Aorta (tissue), 5 donors: Measurements from ENCODE around the gene CST9L. TPM values are rescaled to one million over a fixed set of nuclear protein-coding genes. Genes with fewer than 3 reads are reported as not detected.

Experiments
- ATAC-seq: fragments of 200-7000 bp; cut with Tn5 transposase; one replicate; pipeline ENCODE4 v1.9.1; 2022; ENCODE audit warnings: moderate library complexity; ENCODE audit not compliant: low FRiP score
- DNase-seq, 2 donors: peaks; one replicate each; pipeline ENCODE4 v3.0.0-alpha.2; 2020
- H3K27ac ChIP-seq, 2 donors: one replicate each; pipeline ENCODE4 v1.5.1; 2013; ENCODE audit warnings: low read length in 2 of 2, mild to moderate bottlenecking in 2 of 2, moderate library complexity in 2 of 2, control low read depth in 1 of 2, inconsistent platforms in 1 of 2, low read depth in 1 of 2
- H3K27me3 ChIP-seq, 2 donors: one replicate each; pipeline ENCODE4 v1.6.1; 2013; ENCODE audit warnings: control low read depth in 1 of 2, low read length in 1 of 2, mild to moderate bottlenecking in 1 of 2, moderate library complexity in 1 of 2; ENCODE audit not compliant: insufficient read depth in 2 of 2, control insufficient read depth in 1 of 2
- H3K36me3 ChIP-seq, 2 donors: one replicate each; pipeline ENCODE4 v1.6.1; 2013; ENCODE audit warnings: control low read depth in 1 of 2, low read length in 1 of 2, mild to moderate bottlenecking in 1 of 2; ENCODE audit not compliant: insufficient read depth in 2 of 2, control insufficient read depth in 1 of 2
- H3K4me1 ChIP-seq, 2 donors: one replicate each; pipeline ENCODE4 v1.6.1; 2013; ENCODE audit warnings: low read length in 2 of 2, control low read depth in 1 of 2, mild to moderate bottlenecking in 1 of 2, moderate library complexity in 1 of 2; ENCODE audit not compliant: insufficient read depth in 2 of 2, control insufficient read depth in 1 of 2
- H3K4me3 ChIP-seq, 2 donors: one replicate each; pipeline ENCODE4 v1.5.1; 2013; ENCODE audit warnings: low read length in 2 of 2, control low read depth in 1 of 2, mild to moderate bottlenecking in 1 of 2
- H3K9me3 ChIP-seq: one replicate; pipeline ENCODE4 v1.6.1; 2013; ENCODE audit warnings: mild to moderate bottlenecking, low read length; ENCODE audit not compliant: control insufficient read depth
- WGBS, 2 donors: extraction: QIAGEN DNeasy Blood & Tissue Kit; methylation state at CpG; one replicate each; pipeline ENCODE4 v1.1.7; 2013; 5-methylcytosine and 5-hydroxymethylcytosine counted together
- intact Hi-C, 2 donors: fragments of 100-400 bp; cut with DNase I; formaldehyde crosslinking; loops; one replicate each; pipeline versions ENCODE4 v1.14.2 to v1.15.0; 2022
- polyA plus RNA-seq, 2 donors: library from polyadenylated mRNA; stranded (reverse); fragments of 200-250 nt; gene quantifications; one replicate each; pipeline ENCODE4 v1.2.3, GENCODE V29; 2013
- total RNA-seq, 2 donors: library from RNA; stranded (reverse); fragmentation: NEBNext Ultra II Directional; extraction: Animal tissue kit (Norgen Biotek cat#: 25700); gene quantifications; one replicate each; pipeline ENCODE4 v1.2.1, GENCODE V29; 2021
- donor health status: healthy with polysubstance abuse.
- donor health status: Bipolar disorder and iron deficiency.
- donor health status: DM: no; HTN: no; CAD: no.
- donor health status: DM: no; HTN: no; CAD: no.
- donor health status: DM: yes; HTN: yes; CAD: no.

CST9L gene
- total and polyA plus RNA-seq, 4 donors = not detected

- Histone ChIP-seq H3K4me1 (no peaks in the 10 kb centered on the region), H3K4me3 (no peak within 1 kb of the TSS), H3K27ac (no peak within 1 kb of the TSS), H3K9me3 (no peaks in the 10 kb centered on the region), H3K27me3 (no peaks in the 10 kb centered on the region), H3K36me3 (no peaks in the 10 kb centered on the region)
- intact Hi-C loops = loop anchor here (5.0 to 10.0 kb wide), 3 partner anchors 161 to 241 kb away; partner anchors contain the start of gene GZF1 (in 1 of the 2)
- ATAC-seq (no peak), DNase-seq (no peak)
- 63 to 68% methylated on average over 15 to 16 of the region's 16 CpGs for WGBS, 2 donors
These were observed 37.8 kb upstream of the CST9L start, which contains the start of gene CST9 for GRCh38 chr20:23605867-23606651. Gene CST9 (minus strand): TSS chr20:23605917. CDS start chr20:23605864, 53 bp downstream.

- intact Hi-C loops = loop anchor here (10.0 kb wide), 2 partner anchors 160 to 240 kb away; partner anchors contain the start of gene GZF1 (in 1 of the 2)
- no peak overlapping the region for H3K27ac ChIP-seq
- DNase-seq = no peak
- H3K9me3 ChIP-seq = no peaks in the 10 kb centered on the region
- no peaks in the 10 kb centered on the region for H3K36me3 ChIP-seq
- no peak overlapping the region for H3K4me3 ChIP-seq
- no peaks in the 10 kb centered on the region for H3K27me3 ChIP-seq
- no peak for ATAC-seq
- WGBS, 2 donors = 69 to 71% methylated on average over 1 of the region's 1 CpG
- H3K4me1 ChIP-seq = no peaks in the 10 kb centered on the region
These were observed 36.0 kb upstream of the CST9L start for GRCh38 chr20:23604306-23604705.

- H3K4me3 ChIP-seq = no peak overlapping the region
- intact Hi-C loops = loop anchor here (10.0 kb wide), 2 partner anchors 159 to 239 kb away; partner anchors contain the start of gene GZF1 (in 1 of the 2)
- no peak overlapping the region for H3K27ac ChIP-seq
- 89 to 90% methylated on average over 4 of the region's 4 CpGs for WGBS, 2 donors
- no peak for ATAC-seq
- no peak for DNase-seq
- H3K9me3 ChIP-seq = no peaks in the 10 kb centered on the region
- no peaks in the 10 kb centered on the region for H3K4me1 ChIP-seq
- H3K27me3 ChIP-seq = no peaks in the 10 kb centered on the region
- no peaks in the 10 kb centered on the region for H3K36me3 ChIP-seq
These were observed 35.0 kb upstream of the CST9L start for GRCh38 chr20:23603321-23603720.

- intact Hi-C loops = loop anchor here (10.0 kb wide), 2 partner anchors 158 to 238 kb away; partner anchors contain the start of gene GZF1 (in 1 of the 2)
- 73% methylated on average over 6 of the region's 6 CpGs for WGBS, 2 donors
- H3K36me3 ChIP-seq = no peaks in the 10 kb centered on the region
- no peaks in the 10 kb centered on the region for H3K9me3 ChIP-seq
- H3K27ac ChIP-seq = no peak overlapping the region
- no peak overlapping the region for H3K4me3 ChIP-seq
- H3K27me3 ChIP-seq = no peaks in the 10 kb centered on the region
- DNase-seq (no peak), ATAC-seq (no peak)
- no peaks in the 10 kb centered on the region for H3K4me1 ChIP-seq
These were observed 34.4 kb upstream of the CST9L start for GRCh38 chr20:23602699-23603098.

GRCh38 chr20:23602241-23602640, 34.0 kb upstream of the CST9L start:
- Histone ChIP-seq H3K27ac (no peak overlapping the region), H3K4me3 (no peak overlapping the region), H3K4me1 (no peaks in the 10 kb centered on the region), H3K27me3 (no peaks in the 10 kb centered on the region), H3K9me3 (no peaks in the 10 kb centered on the region), H3K36me3 (no peaks in the 10 kb centered on the region)
- intact Hi-C loops = loop anchor here (10.0 kb wide), 2 partner anchors 157 to 237 kb away; partner anchors contain the start of gene GZF1 (in 1 of the 2)
- 61 to 67% methylated on average over 2 of the region's 2 CpGs for WGBS, 2 donors
- ATAC-seq (no peak), DNase-seq (no peak)

GRCh38 chr20:23601715-23602114, 33.4 kb upstream of the CST9L start:
- no peaks in the 10 kb centered on the region for H3K9me3 ChIP-seq
- H3K36me3 ChIP-seq = no peaks in the 10 kb centered on the region
- intact Hi-C loops = loop anchor here (10.0 kb wide), 2 partner anchors 157 to 237 kb away; partner anchors contain the start of gene GZF1 (in 1 of the 2)
- ATAC-seq (no peak), DNase-seq (no peak)
- WGBS, 2 donors = 54 to 58% methylated on average over 4 of the region's 4 CpGs
- no peak overlapping the region for H3K27ac ChIP-seq
- no peaks in the 10 kb centered on the region for H3K4me1 ChIP-seq
- H3K4me3 ChIP-seq = no peak overlapping the region
- no peaks in the 10 kb centered on the region for H3K27me3 ChIP-seq

GRCh38 chr20:23598481-23598880, 30.2 kb upstream of the CST9L start:
- Histone ChIP-seq H3K4me3 (no peak overlapping the region), H3K9me3 (no peaks in the 10 kb centered on the region), H3K27ac (no peak overlapping the region), H3K4me1 (no peaks in the 10 kb centered on the region), H3K27me3 (no peaks in the 10 kb centered on the region), H3K36me3 (no peaks in the 10 kb centered on the region)
- no peak for ATAC-seq
- DNase-seq = no peak
- intact Hi-C loops = no loop called here

- Histone ChIP-seq H3K9me3 (no peaks in the 10 kb centered on the region), H3K27ac (no peak overlapping the region), H3K4me3 (no peak overlapping the region), H3K27me3 (no peaks in the 10 kb centered on the region), H3K36me3 (no peaks in the 10 kb centered on the region), H3K4me1 (no peaks in the 10 kb centered on the region)
- intact Hi-C loops = no loop called here
- 44 to 56% methylated on average over 2 of the region's 2 CpGs for WGBS, 2 donors
- DNase-seq = no peak
- ATAC-seq = no peak
These were observed 28.4 kb upstream of the CST9L start for GRCh38 chr20:23596579-23597250.
